GM12878 (cell line): ENCODE results near the gene RERE. TPM values are rescaled to one million over a fixed set of nuclear protein-coding genes. Genes with fewer than 3 reads are reported as not detected.

Source experiments
- ATAC-seq: fragments of 200-7000 bp; cut with Tn5 transposase; 3 replicates; pipeline ENCODE4 v1.9.1; 2020; ENCODE audit warnings: mild to moderate bottlenecking, moderate library complexity
- BruUV-seq: library from RNA; stranded (reverse); fragments of 400-500 nt; replicated peaks from 2 replicates; lab custom pipeline; 2021; lab: Mats Ljungman, UMichigan
- CTCF ChIA-PET: fragments of 300-600 bp; sonication (Branson Sonifier 250); formaldehyde crosslinking; extraction: SDS; loops from one replicate; lab custom pipeline; 2021; ENCODE audit warnings: inconsistent platforms; lab: Yijun Ruan, JAX
- POLR2A ChIA-PET: fragments of 350-600 bp; formaldehyde crosslinking; extraction: SDS; loops from one replicate; lab custom pipeline; 2021; ENCODE audit warnings: inconsistent platforms; lab: Charles Lee
- RAD21 ChIA-PET: fragments of 300-600 bp; sonication (Branson Sonifier 250); formaldehyde crosslinking; loops from one replicate; lab custom pipeline; 2023; ENCODE audit warnings: antibody characterized with exemption; ENCODE audit not compliant: unreplicated experiment; lab: Charles Lee
- SMC1A ChIA-PET: fragments of 300-600 bp; sonication (Branson Sonifier 250); formaldehyde crosslinking; loops from one replicate; lab custom pipeline; 2023; ENCODE audit not compliant: unreplicated experiment, uncharacterized antibody; lab: Charles Lee
- DNase-seq: peaks from one replicate; pipeline ENCODE4 v3.0.0-alpha.2; 2011; ENCODE audit warnings: low read depth, low spot score
- FAIRE-seq: peaks from 3 replicates; lab custom pipeline; 2011; peaks lifted over from hg19 to GRCh38; lab: Jason Lieb, UNC
- H2AFZ ChIP-seq: 2 replicates; pipeline ENCODE4 v1.6.0; 2011; ENCODE audit warnings: low read depth, low read length, control low read depth; ENCODE audit not compliant: control insufficient read depth
- H3K27ac ChIP-seq: 2 replicates; pipeline ENCODE4 v1.5.1; 2011; ENCODE audit warnings: control low read depth; ENCODE audit not compliant: control insufficient read depth, insufficient read depth
- H3K27me3 ChIP-seq, 2 experiments: replicated peaks in 1 of 2; 2 replicates each; pipeline versions ENCODE4 v1.6.0 to v1.6.1; 2011; ENCODE audit warnings: low read length in 1 of 2; ENCODE audit not compliant: control insufficient read depth in 2 of 2, insufficient read depth in 2 of 2
- H3K36me3 ChIP-seq, 2 experiments: 2 replicates each; pipeline ENCODE4 v1.5.1; 2011; ENCODE audit warnings: low read length in 1 of 2; ENCODE audit not compliant: control insufficient read depth in 2 of 2, insufficient read depth in 2 of 2
- H3K4me1 ChIP-seq: 2 replicates; pipeline ENCODE4 v1.6.1; 2011; ENCODE audit warnings: mild to moderate bottlenecking, low read length, moderate library complexity, mixed read lengths; ENCODE audit not compliant: control insufficient read depth, insufficient read depth
- H3K4me2 ChIP-seq: 2 replicates; pipeline ENCODE4 v1.6.0; 2011; ENCODE audit warnings: control low read depth; ENCODE audit not compliant: control insufficient read depth, insufficient read depth
- H3K4me3 ChIP-seq: fragments of 200-600 bp; sonication (generic); 2 replicates; pipeline ENCODE4 v1.5.1; 2016
- H3K79me2 ChIP-seq: 2 replicates; pipeline ENCODE4 v1.6.0; 2011; ENCODE audit warnings: low read length; ENCODE audit not compliant: control insufficient read depth, insufficient read depth
- H3K9ac ChIP-seq: 2 replicates; pipeline ENCODE4 v1.8.0; 2011; ENCODE audit warnings: low read length, control low read depth, mixed read lengths; ENCODE audit not compliant: control insufficient read depth, insufficient read depth
- H3K9me3 ChIP-seq: replicated peaks from 3 replicates; pipeline ENCODE4 v1.5.1; 2011; ENCODE audit warnings: mild to moderate bottlenecking, low read length; ENCODE audit not compliant: control insufficient read depth, insufficient read depth
- H4K20me1 ChIP-seq: 2 replicates; pipeline ENCODE4 v1.6.0; 2011; ENCODE audit not compliant: control insufficient read depth, insufficient read depth
- BCL3 ChIP-seq: IDR thresholded peaks from 2 replicates; pipeline ENCODE4 v1.6.1; 2011; ENCODE audit warnings: borderline replicate concordance, low read depth, mild to moderate bottlenecking, moderate library complexity, low read length; ENCODE audit not compliant: insufficient read depth, poor library complexity, severe bottlenecking
- BCLAF1 ChIP-seq: fragments of 450-650 bp; IDR thresholded peaks from 2 replicates; pipeline ENCODE4 v1.6.1; 2017; ENCODE audit warnings: antibody characterized with exemption, mild to moderate bottlenecking, moderate library complexity
- DPF2 ChIP-seq: fragments of 450-650 bp; IDR thresholded peaks from 2 replicates; pipeline ENCODE4 v1.6.1; 2017; ENCODE audit warnings: mild to moderate bottlenecking
- EGR1 ChIP-seq, 2 experiments: IDR thresholded peaks; 1 replicate in 1 of 2; 2 replicates in 1 of 2; pipeline ENCODE4 v1.6.1; 2011 to 2012; ENCODE audit warnings: low read depth in 2 of 2, low read length in 2 of 2, borderline replicate concordance in 1 of 2, mild to moderate bottlenecking in 1 of 2, moderate library complexity in 1 of 2
- HDAC6 ChIP-seq: fragments of 200-600 bp; sonication (generic); IDR thresholded peaks from one replicate; pipeline ENCODE4 v1.8.0; 2017; ENCODE audit warnings: antibody characterized with exemption; ENCODE audit not compliant: unreplicated experiment
- NFYB ChIP-seq: IDR thresholded peaks from 2 replicates; pipeline ENCODE4 v1.6.1; 2011; ENCODE audit warnings: low read depth, mild to moderate bottlenecking, low read length, improper control_type of control experiment, moderate library complexity; ENCODE audit not compliant: insufficient read depth
- PAX5 ChIP-seq: IDR thresholded peaks from 2 replicates; pipeline ENCODE4 v1.6.1; 2011; ENCODE audit warnings: low read depth, low read length, borderline replicate concordance
- PBX3 ChIP-seq: IDR thresholded peaks from 2 replicates; pipeline ENCODE4 v1.6.1; 2011; ENCODE audit warnings: mild to moderate bottlenecking, low read depth, low read length, moderate library complexity; ENCODE audit not compliant: insufficient replicate concordance
- TCF3 ChIP-seq: IDR thresholded peaks from 2 replicates; pipeline ENCODE4 v1.6.1; 2012; ENCODE audit warnings: low read depth, mild to moderate bottlenecking, low read length, borderline replicate concordance; ENCODE audit not compliant: insufficient read depth
- ZBTB4 ChIP-seq: fragments of 450-650 bp; formaldehyde crosslinking; IDR thresholded peaks from 2 replicates; pipeline ENCODE4 v1.4.0; 2022; ENCODE audit warnings: mild to moderate bottlenecking, moderate library complexity
- ZNF207 ChIP-seq: fragments of 450-650 bp; IDR thresholded peaks from 2 replicates; pipeline ENCODE4 v1.6.1; 2014; ENCODE audit warnings: antibody characterized with exemption, mild to moderate bottlenecking, borderline replicate concordance
- ZNF24 ChIP-seq: fragments of 450-650 bp; IDR thresholded peaks from 2 replicates; pipeline ENCODE4 v1.6.1; 2017; ENCODE audit warnings: antibody characterized with exemption, mild to moderate bottlenecking
- WGBS: methylation state at CpG from one replicate; pipeline ENCODE4 v1.1.6; 2016; ENCODE audit warnings: low lambda C conversion rate; ENCODE audit not compliant: insufficient replicate concordance, insufficient coverage; ENCODE audit errors: missing lambda C conversion rate; 5-methylcytosine and 5-hydroxymethylcytosine counted together
- in situ Hi-C: fragments of 300-500 bp; cut with MboI; formaldehyde crosslinking; loops from 9 replicates; pipeline ENCODE4 v1.14.3; 2018; ENCODE audit warnings: mixed read lengths
- intact Hi-C: fragments of 100-400 bp; cut with micrococcal nuclease; formaldehyde crosslinking; loops from one replicate; pipeline ENCODE4 v1.14.2; 2022; ENCODE audit not compliant: unreplicated experiment
- polyA plus RNA-seq, 11 experiments: library from polyadenylated mRNA; depleted of rRNA in 4 of 11; unstranded in 6 of 11; stranded (reverse) in 5 of 11; fragments of >200 nt; fragmentation: Nextera tagmentation in 4 of 11; fragmentation: Illumina TruSeq in 1 of 11; extraction: Ambion mirVana in 4 of 11; extraction: Trizol in 1 of 11; gene quantifications; 1 replicate in 1 of 11; 2 replicates in 10 of 11; pipeline versions ENCODE4 v1.2.1 to v1.2.3, GENCODE V29; 2011 to 2016; ENCODE audit warnings: inconsistent platforms in 2 of 11, missing spikeins in 2 of 11, low read depth in 1 of 11
- total RNA-seq, 4 experiments: library from RNA; depleted of rRNA in 3 of 4; stranded (reverse); fragments of >200 nt in 3 of 4; fragmentation: Illumina TruSeq in 1 of 4; extraction: Trizol in 1 of 4; gene quantifications; 2 replicates each; pipeline versions ENCODE4 v1.2.1 to v1.2.3, GENCODE V29; 2013 to 2021

Gene RERE
- total and polyA plus RNA-seq, 10 of the 15 experiments (the other 5 are each of a cell fraction or from before 2014, with no cell fraction given) = 5.2 to 60.5 (median 20.2) TPM

- no peak for ATAC-seq
- POLR2A ChIA-PET = no interaction called here
These were observed 313.6 kb downstream of the RERE start for GRCh38 chr1:8503842-8504241.

More at GRCh38 chr1:8503842-8504241, 313.6 kb downstream of the RERE start:
- in situ Hi-C loops = no loop called here
- intact Hi-C loops = no loop called here
- ChIA-PET SMC1A (interaction anchor here (0.9 kb wide), 1 partner anchor 13 kb away, joined by 3 read pairs; no protein-coding TSS in a partner anchor), CTCF (no interaction called here), RAD21 (no interaction called here)
- no TSS peak for BruUV-seq
- Histone ChIP-seq H3K4me3 (no peak overlapping the region), H3K9ac (no peak overlapping the region), H3K4me2 (no peak overlapping the region), H3K4me1 (no peaks in the 10 kb centered on the region), H3K36me3 (peaks cover 0 to 3% of the 10 kb centered on the region in 2 experiments; a peak in 1 of 4 replicates), H3K79me2 (no peaks in the 10 kb centered on the region), H3K27ac (no peak overlapping the region), H2AFZ (no peak overlapping the region), H3K9me3 (no peaks in the 10 kb centered on the region), H3K27me3 (no peaks in the 10 kb centered on the region), H4K20me1 (no peaks in the 10 kb centered on the region)
- DNase-seq = no peak
- no peak for FAIRE-seq
- WGBS = 97% methylated on average over 2 of the region's 2 CpGs
- TF ChIP-seq NFYB = no peak
- TF ChIP-seq PAX5 = no peak
- no peak for TF ChIP-seq PBX3
- TF ChIP-seq ZBTB4 (CRISPR knock-in tag) = no peak
- no peak for TF ChIP-seq HDAC6
- no peak for TF ChIP-seq BCLAF1
- TF ChIP-seq EGR1 (IDR thresholded peaks at IDR 0.05; ENCODE audit: borderline replicate concordance in 1 of 2, low read depth in 2 of 2, low read length in 2 of 2) = no peak
- TF ChIP-seq ZNF207 = no peak
- TF ChIP-seq TCF3 = no peak
- no peak for TF ChIP-seq BCL3
- TF ChIP-seq ZNF24 = no peak
- no peak for TF ChIP-seq DPF2
